ENCODE data around the gene ZNF614.

- TF ChIP-seq, protein P1, sequence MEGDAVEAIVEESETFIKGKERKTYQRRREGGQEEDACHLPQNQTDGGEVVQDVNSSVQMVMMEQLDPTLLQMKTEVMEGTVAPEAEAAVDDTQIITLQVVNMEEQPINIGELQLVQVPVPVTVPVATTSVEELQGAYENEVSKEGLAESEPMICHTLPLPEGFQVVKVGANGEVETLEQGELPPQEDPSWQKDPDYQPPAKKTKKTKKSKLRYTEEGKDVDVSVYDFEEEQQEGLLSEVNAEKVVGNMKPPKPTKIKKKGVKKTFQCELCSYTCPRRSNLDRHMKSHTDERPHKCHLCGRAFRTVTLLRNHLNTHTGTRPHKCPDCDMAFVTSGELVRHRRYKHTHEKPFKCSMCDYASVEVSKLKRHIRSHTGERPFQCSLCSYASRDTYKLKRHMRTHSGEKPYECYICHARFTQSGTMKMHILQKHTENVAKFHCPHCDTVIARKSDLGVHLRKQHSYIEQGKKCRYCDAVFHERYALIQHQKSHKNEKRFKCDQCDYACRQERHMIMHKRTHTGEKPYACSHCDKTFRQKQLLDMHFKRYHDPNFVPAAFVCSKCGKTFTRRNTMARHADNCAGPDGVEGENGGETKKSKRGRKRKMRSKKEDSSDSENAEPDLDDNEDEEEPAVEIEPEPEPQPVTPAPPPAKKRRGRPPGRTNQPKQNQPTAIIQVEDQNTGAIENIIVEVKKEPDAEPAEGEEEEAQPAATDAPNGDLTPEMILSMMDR (IDR thresholded peaks at IDR 0.05; ENCODE audit: low read depth, low read length) = no peak
- no peak for TF ChIP-seq POLR2A (IDR thresholded peaks at IDR 0.05; ENCODE audit: extremely low read depth, insufficient read length)
- no peak for TF ChIP-seq MAX (IDR thresholded peaks at IDR 0.05; ENCODE audit: low read depth, low read length)
Observed at GRCh38 chr19:52007806-52008557, 20.2 kb downstream of the ZNF614 start, which contains the start of gene ZNF615.
